ENCODE data around the gene TENM4.

Gene TENM4

GRCh38 chr11:79285756-79286155 is 155.1 kb downstream of the TENM4 start:
- no peak for DNase-seq (ENCODE audit: low read depth)
- TF ChIP-seq CTCF (conservative IDR thresholded peaks at IDR 0.05; ENCODE audit: low read depth, low read length) = no peak
- no peak overlapping the region for H3K4me3 ChIP-seq (ENCODE audit: low read depth, low read length)

- TF ChIP-seq CTCF (conservative IDR thresholded peaks at IDR 0.05; ENCODE audit: low read depth, low read length) = no peak
- H3K4me3 ChIP-seq (ENCODE audit: low read depth, low read length) = no peak overlapping the region
- no peak for DNase-seq (ENCODE audit: low read depth)
Measured at GRCh38 chr11:79276736-79277325, 164.0 kb downstream of the TENM4 start.

- no peak for TF ChIP-seq CTCF (conservative IDR thresholded peaks at IDR 0.05; ENCODE audit: low read depth, low read length)
- H3K4me3 ChIP-seq (ENCODE audit: low read depth, low read length) = no peak overlapping the region
- peak; percentile 38 for DNase-seq (ENCODE audit: low read depth)
Measured at GRCh38 chr11:79274636-79275331, 166.0 kb downstream of the TENM4 start.

- H3K4me3 ChIP-seq (ENCODE audit: low read depth, low read length) = no peak overlapping the region
- no peak for DNase-seq (ENCODE audit: low read depth)
- TF ChIP-seq CTCF (conservative IDR thresholded peaks at IDR 0.05; ENCODE audit: low read depth, low read length) = no peak
Measured at GRCh38 chr11:79273781-79274180, 167.0 kb downstream of the TENM4 start.

- TF ChIP-seq CTCF (conservative IDR thresholded peaks at IDR 0.05; ENCODE audit: low read depth, low read length) = no peak
- no peak overlapping the region for H3K4me3 ChIP-seq (ENCODE audit: low read depth, low read length)
- no peak for DNase-seq (ENCODE audit: low read depth)
Measured at GRCh38 chr11:79269611-79270307, 171.1 kb downstream of the TENM4 start.

- DNase-seq (ENCODE audit: low read depth) = no peak
- TF ChIP-seq CTCF (conservative IDR thresholded peaks at IDR 0.05; ENCODE audit: low read depth, low read length) = no peak
- no peak overlapping the region for H3K4me3 ChIP-seq (ENCODE audit: low read depth, low read length)
Measured at GRCh38 chr11:79266396-79266795, 174.4 kb downstream of the TENM4 start.

All from choroid plexus epithelial cell (primary cell).